Neuronal stem cell (in vitro differentiated cells): Measurements from ENCODE around the gene TMED4. TPM values are rescaled to one million over a fixed set of nuclear protein-coding genes. Genes with fewer than 3 reads are reported as not detected.

ENCODE experiments used
- DNase-seq: peaks from one replicate; pipeline ENCODE4 v3.0.0-alpha.2; 2013; ENCODE audit warnings: low spot score
- H2AFZ ChIP-seq: one replicate; pipeline ENCODE4 v1.6.1; 2013; ENCODE audit warnings: mild to moderate bottlenecking, low read length, inconsistent platforms
- H2AK5ac ChIP-seq: 2 replicates; pipeline ENCODE4 v1.6.1; 2013; ENCODE audit warnings: low read depth, mild to moderate bottlenecking, inconsistent platforms, low read length, moderate library complexity, mixed read lengths
- H2BK120ac ChIP-seq: 2 replicates; pipeline ENCODE4 v1.6.1; 2013; ENCODE audit warnings: low read depth, mild to moderate bottlenecking, inconsistent platforms, low read length, moderate library complexity, mixed read lengths
- H2BK12ac ChIP-seq: one replicate; pipeline ENCODE4 v1.6.1; 2013; ENCODE audit warnings: low read length, inconsistent platforms
- H2BK15ac ChIP-seq: 2 replicates; pipeline ENCODE4 v1.6.1; 2013; ENCODE audit warnings: mild to moderate bottlenecking, low read length, inconsistent platforms, mixed read lengths
- H2BK5ac ChIP-seq: one replicate; pipeline ENCODE4 v1.6.1; 2013; ENCODE audit warnings: inconsistent platforms, mild to moderate bottlenecking, low read length, moderate library complexity
- H3K14ac ChIP-seq: one replicate; pipeline ENCODE4 v1.6.1; 2013; ENCODE audit warnings: low read length, inconsistent platforms
- H3K18ac ChIP-seq: 2 replicates; pipeline ENCODE4 v1.6.1; 2013; ENCODE audit warnings: low read length, inconsistent platforms
- H3K23ac ChIP-seq: 2 replicates; pipeline ENCODE4 v1.6.1; 2013; ENCODE audit warnings: low read depth, mild to moderate bottlenecking, mixed read lengths, low read length, inconsistent platforms; ENCODE audit not compliant: poor library complexity
- H3K27ac ChIP-seq: replicated peaks from 3 replicates; pipeline ENCODE4 v1.5.1; 2013; ENCODE audit warnings: low read length, inconsistent platforms
- H3K27me3 ChIP-seq, 3 experiments: 2 replicates each; pipeline ENCODE4 v1.6.1; 2013; ENCODE audit warnings: low read length in 3 of 3, mild to moderate bottlenecking in 2 of 3, inconsistent platforms in 1 of 3, low read depth in 1 of 3, mixed read lengths in 1 of 3, moderate library complexity in 1 of 3; ENCODE audit not compliant: control insufficient read depth in 3 of 3, insufficient read depth in 3 of 3
- H3K36me3 ChIP-seq, 2 donors: replicated peaks in 1 of 2; 2 replicates each; pipeline ENCODE4 v1.6.1; 2013; ENCODE audit warnings: low read length in 2 of 2; ENCODE audit not compliant: control insufficient read depth in 2 of 2, insufficient read depth in 2 of 2
- H3K4ac ChIP-seq: 2 replicates; pipeline ENCODE4 v1.6.1; 2013; ENCODE audit warnings: inconsistent platforms, mild to moderate bottlenecking, low read length, moderate library complexity
- H3K4me1 ChIP-seq, 2 donors: 1 replicate in 1 of 2; 2 replicates in 1 of 2; pipeline ENCODE4 v1.6.1; 2013; ENCODE audit warnings: low read length in 2 of 2, low read depth in 1 of 2; ENCODE audit not compliant: control insufficient read depth in 2 of 2, insufficient read depth in 1 of 2
- H3K4me2 ChIP-seq: one replicate; pipeline ENCODE4 v1.6.1; 2013; ENCODE audit warnings: mild to moderate bottlenecking, low read length, inconsistent platforms; ENCODE audit not compliant: insufficient read depth, poor library complexity, severe bottlenecking
- H3K4me3 ChIP-seq, 2 donors: 2 replicates each; pipeline ENCODE4 v1.5.1; 2013; ENCODE audit warnings: low read length in 2 of 2, mild to moderate bottlenecking in 2 of 2, inconsistent platforms in 1 of 2, moderate library complexity in 1 of 2
- H3K79me1 ChIP-seq: one replicate; pipeline ENCODE4 v1.6.1; 2013; ENCODE audit warnings: low read depth, mild to moderate bottlenecking, inconsistent platforms, low read length, moderate library complexity
- H3K9ac ChIP-seq: one replicate; pipeline ENCODE4 v1.6.1; 2013; ENCODE audit warnings: mild to moderate bottlenecking, low read depth, low read length, inconsistent platforms; ENCODE audit not compliant: poor library complexity
- H3K9me3 ChIP-seq, 2 donors: replicated peaks in 1 of 2; 2 replicates each; pipeline versions ENCODE3 to v1.6.1; 2013; ENCODE audit warnings: low read length in 2 of 2, mild to moderate bottlenecking in 2 of 2, inconsistent platforms in 1 of 2, low read depth in 1 of 2, mixed read lengths in 1 of 2, moderate library complexity in 1 of 2; ENCODE audit not compliant: control insufficient read depth in 2 of 2, insufficient read depth in 1 of 2
- H4K8ac ChIP-seq: one replicate; pipeline ENCODE4 v1.6.1; 2013; ENCODE audit warnings: low read depth, mild to moderate bottlenecking, inconsistent platforms, low read length, moderate library complexity
- H4K91ac ChIP-seq: one replicate; pipeline ENCODE4 v1.6.1; 2013; ENCODE audit warnings: low read length, low read depth, mild to moderate bottlenecking, inconsistent platforms; ENCODE audit not compliant: poor library complexity
- WGBS, 2 donors: extraction: QIAGEN DNeasy Blood & Tissue Kit; methylation state at CpG; one replicate each; pipeline ENCODE4 v1.1.7; 2013; ENCODE audit warnings: missing lambda C conversion rate in 2 of 2, mixed read lengths in 1 of 2; ENCODE audit not compliant: insufficient read length in 2 of 2, insufficient replicate concordance in 1 of 2; ENCODE audit errors: extremely low coverage in 2 of 2; 5-methylcytosine and 5-hydroxymethylcytosine counted together
- polyA plus RNA-seq, 2 experiments: library from polyadenylated mRNA; stranded (reverse); fragments of 200-250 nt; gene quantifications; one replicate each; pipeline ENCODE4 v1.2.3, GENCODE V29; 2013

The TMED4 gene
- 59.8 TPM for polyA plus RNA-seq (2013, experiment 1 of 2)
- polyA plus RNA-seq (2013, experiment 2 of 2): 59.6 TPM

DNA sequence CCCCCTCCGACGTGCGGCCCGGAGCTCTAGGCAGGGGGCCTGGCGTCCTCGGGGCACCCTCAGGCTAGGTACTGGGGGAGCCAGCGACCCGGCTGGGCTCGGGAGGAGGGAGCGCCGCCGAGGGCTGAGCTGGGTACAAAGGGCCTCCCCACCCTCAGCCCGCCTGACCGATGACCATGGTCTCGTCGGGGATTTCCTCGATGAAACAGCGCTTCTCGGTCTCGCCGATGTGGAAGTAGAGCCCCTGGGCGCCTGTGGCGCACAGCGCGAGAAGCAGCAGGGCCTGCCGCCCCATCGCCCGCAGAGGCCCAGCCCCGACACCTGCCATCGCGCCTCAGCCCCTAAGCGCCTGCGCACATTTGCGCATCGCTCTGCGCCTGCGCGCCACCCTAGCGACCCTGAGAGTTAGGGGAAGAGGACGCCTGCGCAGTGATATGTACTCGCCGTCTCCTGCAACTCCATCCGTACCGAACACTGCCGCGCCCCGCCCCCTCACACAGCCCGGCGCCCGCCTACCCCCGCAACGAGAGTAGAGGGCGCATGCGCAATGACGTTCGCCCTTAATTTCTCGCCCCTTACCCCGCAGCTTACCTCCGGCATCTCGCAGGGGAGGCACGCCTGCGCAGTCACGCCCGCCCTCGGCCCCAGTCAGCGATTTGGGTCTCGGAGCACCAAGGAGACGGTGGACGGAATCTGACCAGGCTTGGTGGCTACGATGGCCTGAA is at the start of gene TMED4:
TMED4 (minus strand) TSS at position 353 of the 725 bp plus-strand sequence; CDS start at position 328, 25 bp downstream.
- H3K27me3 ChIP-seq: no peaks in the 10 kb centered on the region
- peak within 1 kb of the TSS; percentile 93 to 97 for H3K4me3 ChIP-seq
- peak within 1 kb of the TSS; percentile 88 for H3K4me2 ChIP-seq
- peak within 1 kb of the TSS; percentile 19 for H2BK5ac ChIP-seq
- H2BK120ac ChIP-seq: no peak within 1 kb of the TSS
- H3K14ac ChIP-seq: peak within 1 kb of the TSS; percentile 94
- peak within 1 kb of the TSS; percentile 76 for H3K4ac ChIP-seq
- DNase-seq: peak; percentile 99
- H3K36me3 ChIP-seq: peaks cover 18 to 37% of the 10 kb centered on the region in 2 donors
- no peak within 1 kb of the TSS for H4K91ac ChIP-seq
- H4K8ac ChIP-seq: peak within 1 kb of the TSS; percentile 98
- peak within 1 kb of the TSS; percentile 71 for H2BK15ac ChIP-seq
- peak within 1 kb of the TSS; percentile 88 for H3K27ac ChIP-seq
- H3K79me1 ChIP-seq: peaks cover 8% of the 10 kb centered on the region
- peak within 1 kb of the TSS; percentile 99 for H3K23ac ChIP-seq
- WGBS, 2 donors: no CpG with 5 or more reads among the region's 71 CpGs
- H2AFZ ChIP-seq: peak within 1 kb of the TSS; percentile 99
- peak within 1 kb of the TSS; percentile 97 for H3K9ac ChIP-seq
- peak within 1 kb of the TSS; percentile 64 for H2AK5ac ChIP-seq
- peak within 1 kb of the TSS; percentile 98 for H3K18ac ChIP-seq
- H2BK12ac ChIP-seq: no peak within 1 kb of the TSS
- peaks cover 0 to 8% of the 10 kb centered on the region in 2 donors for H3K4me1 ChIP-seq
- H3K9me3 ChIP-seq: no peaks in the 10 kb centered on the region

GRCh38 chr7:44631458-44632115 is 49.6 kb upstream of the TMED4 start:
- Histone ChIP-seq H2BK12ac (no peak overlapping the region), H3K14ac (no peak overlapping the region), H3K4me2 (no peak overlapping the region), H3K4me3 (no peak overlapping the region), H3K4me1 (peaks cover 0 to 10% of the 10 kb centered on the region in 2 donors), H2BK120ac (no peak overlapping the region), H3K79me1 (no peaks in the 10 kb centered on the region), H3K9ac (no peak overlapping the region), H3K4ac (no peak overlapping the region), H3K36me3 (peaks cover 8 to 32% of the 10 kb centered on the region in 2 donors), H2AFZ (no peak overlapping the region), H3K27me3 (no peaks in the 10 kb centered on the region), H3K18ac (no peak overlapping the region), H3K27ac (no peak overlapping the region), H2BK5ac (no peak overlapping the region), H4K8ac (no peak overlapping the region), H2BK15ac (no peak overlapping the region), H4K91ac (no peak overlapping the region), H3K23ac (no peak overlapping the region), H2AK5ac (no peak overlapping the region), H3K9me3 (no peaks in the 10 kb centered on the region)
- no CpG with 5 or more reads among the region's 6 CpGs for WGBS, 2 donors
- DNase-seq: no peak

GRCh38 chr7:44630792-44631457 is 48.9 kb upstream of the TMED4 start:
- no peak overlapping the region for H3K4ac ChIP-seq

More at GRCh38 chr7:44630792-44631457, 48.9 kb upstream of the TMED4 start:
- no peak overlapping the region for H2BK12ac ChIP-seq
- no peak overlapping the region for H3K27ac ChIP-seq
- no peak overlapping the region for H2BK15ac ChIP-seq
- no peak overlapping the region for H2BK5ac ChIP-seq
- no peak overlapping the region for H2AK5ac ChIP-seq
- H3K9me3 ChIP-seq: no peaks in the 10 kb centered on the region
- no peak overlapping the region for H4K91ac ChIP-seq
- H4K8ac ChIP-seq: no peak overlapping the region
- no peak overlapping the region for H3K18ac ChIP-seq
- H3K36me3 ChIP-seq: peaks cover 8 to 39% of the 10 kb centered on the region in 2 donors
- no peaks in the 10 kb centered on the region for H3K79me1 ChIP-seq
- no peaks in the 10 kb centered on the region for H3K27me3 ChIP-seq
- H3K4me1 ChIP-seq: peaks cover 0 to 10% of the 10 kb centered on the region in 2 donors
- no peak for DNase-seq
- no peak overlapping the region for H2AFZ ChIP-seq
- H3K14ac ChIP-seq: no peak overlapping the region
- no peak overlapping the region for H3K4me3 ChIP-seq
- no peak overlapping the region for H3K9ac ChIP-seq
- H3K4me2 ChIP-seq: no peak overlapping the region
- H3K23ac ChIP-seq: no peak overlapping the region
- WGBS, 2 donors: no CpG with 5 or more reads among the region's 11 CpGs
- H2BK120ac ChIP-seq: no peak overlapping the region
